Neural cell (in vitro differentiated cells): ENCODE measurements around the gene ALOX12B. TPM values are rescaled to one million over a fixed set of nuclear protein-coding genes. Genes with fewer than 3 reads are reported as not detected.

Experiments used
- H2AFZ ChIP-seq: fragments of 200-600, 300-800 bp; sonication (generic), shearing (Covaris generic); 2 replicates; pipeline ENCODE4 v1.6.0; 2014; ENCODE audit warnings: low read depth, mild to moderate bottlenecking, antibody characterized with exemption, low read length, moderate library complexity
- H3F3A ChIP-seq: fragments of 200-600 bp; shearing (Covaris generic); 2 replicates; pipeline ENCODE4 v1.6.1; 2016; ENCODE audit warnings: mild to moderate bottlenecking, moderate library complexity, mixed read lengths, antibody characterized with exemption, low read length; ENCODE audit not compliant: insufficient read depth, poor library complexity, severe bottlenecking
- H3K27ac ChIP-seq: fragments of 200-600, 300-800 bp; sonication (generic), shearing (Covaris generic); 2 replicates; pipeline ENCODE4 v1.5.1; 2014; ENCODE audit warnings: mild to moderate bottlenecking, low read length, moderate library complexity
- H3K27me3 ChIP-seq: fragments of 300-800, 200-600 bp; sonication (generic), shearing (Covaris generic); 2 replicates; pipeline ENCODE4 v1.6.0; 2014; ENCODE audit warnings: mild to moderate bottlenecking, low read depth, low read length, moderate library complexity; ENCODE audit not compliant: insufficient read depth
- H3K36me3 ChIP-seq: fragments of 300-800, 200-600 bp; sonication (generic), shearing (Covaris generic); 2 replicates; pipeline ENCODE4 v1.5.1; 2014; ENCODE audit warnings: mild to moderate bottlenecking, antibody characterized with exemption, low read length, moderate library complexity; ENCODE audit not compliant: insufficient read depth
- H3K4me2 ChIP-seq: fragments of 300-800, 200-600 bp; sonication (generic), shearing (Covaris generic); 2 replicates; pipeline ENCODE4 v1.6.0; 2014; ENCODE audit warnings: mild to moderate bottlenecking, low read length
- H3K4me3 ChIP-seq: fragments of 300-800, 200-600 bp; sonication (generic), shearing (Covaris generic); 2 replicates; pipeline ENCODE4 v1.5.1; 2014; ENCODE audit warnings: mild to moderate bottlenecking, low read length, moderate library complexity
- H3K79me2 ChIP-seq: fragments of 200-600 bp; shearing (Covaris generic); replicated peaks from 2 replicates; pipeline ENCODE4 v1.6.0; 2014; ENCODE audit warnings: mild to moderate bottlenecking, low read length, moderate library complexity; ENCODE audit not compliant: insufficient read depth
- H3K9ac ChIP-seq: fragments of 300-800, 200-600 bp; sonication (generic), shearing (Covaris generic); 2 replicates; pipeline ENCODE4 v1.6.1; 2016; ENCODE audit warnings: mild to moderate bottlenecking, low read length, mixed read lengths
- H3K9me2 ChIP-seq: fragments of 200-600 bp; shearing (Covaris generic); 2 replicates; pipeline ENCODE4 v1.6.1; 2016; ENCODE audit warnings: mild to moderate bottlenecking, low read length, mixed read lengths; ENCODE audit not compliant: insufficient read depth
- H3K9me3 ChIP-seq: fragments of 200-600, 300-800 bp; sonication (generic), shearing (Covaris generic); 2 replicates; pipeline ENCODE4 v1.6.1; 2016; ENCODE audit warnings: mild to moderate bottlenecking, mixed run types, low read length, moderate library complexity, mixed read lengths
- H4K20me1 ChIP-seq: fragments of 200-600 bp; shearing (Covaris generic); 2 replicates; pipeline ENCODE4 v1.6.1; 2016; ENCODE audit warnings: mild to moderate bottlenecking, mixed run types; ENCODE audit not compliant: insufficient read depth
- CTCF ChIP-seq: fragments of 450-650 bp; IDR thresholded peaks from 2 replicates; pipeline ENCODE4 v1.5.1; 2014; ENCODE audit warnings: antibody characterized with exemption, mild to moderate bottlenecking, moderate library complexity; ENCODE audit not compliant: poor library complexity, severe bottlenecking
- EP300 ChIP-seq: fragments of 450-650 bp; conservative IDR thresholded peaks from 2 replicates; pipeline ENCODE4 v1.6.1; 2014; ENCODE audit warnings: antibody characterized with exemption, mild to moderate bottlenecking, moderate library complexity; ENCODE audit not compliant: poor library complexity, severe bottlenecking
- EZH2 ChIP-seq: fragments of 200-600, 300-800 bp; shearing (Covaris generic), sonication (generic); IDR thresholded peaks from 2 replicates; pipeline ENCODE4 v1.6.1; 2014; ENCODE audit warnings: antibody characterized with exemption, low read length, borderline replicate concordance, mild to moderate bottlenecking; ENCODE audit not compliant: insufficient read depth, poor library complexity, severe bottlenecking
- MXI1 ChIP-seq: fragments of 450-650 bp; conservative IDR thresholded peaks from 2 replicates; pipeline ENCODE4 v1.6.1; 2014; ENCODE audit warnings: antibody characterized with exemption, mild to moderate bottlenecking; ENCODE audit not compliant: poor library complexity, severe bottlenecking
- POLR2AphosphoS5 ChIP-seq: IDR thresholded peaks from 2 replicates; pipeline ENCODE4 v1.6.1; 2012
- RAD21 ChIP-seq: fragments of 450-650 bp; conservative IDR thresholded peaks from 2 replicates; pipeline ENCODE4 v1.6.1; 2014; ENCODE audit warnings: antibody characterized with exemption, mild to moderate bottlenecking, moderate library complexity
- REST ChIP-seq: IDR thresholded peaks from 2 replicates; pipeline ENCODE4 v1.6.1; 2012; ENCODE audit warnings: borderline replicate concordance
- SMC3 ChIP-seq: fragments of 450-650 bp; conservative IDR thresholded peaks from 2 replicates; pipeline ENCODE4 v1.6.1; 2014; ENCODE audit warnings: antibody characterized with exemption, mild to moderate bottlenecking, moderate library complexity; ENCODE audit not compliant: poor library complexity
- TAF1 ChIP-seq: IDR thresholded peaks from 2 replicates; pipeline ENCODE4 v1.6.1; 2012; ENCODE audit warnings: low read depth
- polyA plus RNA-seq: library from polyadenylated mRNA; depleted of rRNA; stranded (reverse); fragments of >200 nt; gene quantifications from 2 replicates; pipeline ENCODE4 v1.2.3, GENCODE V29; 2014

ALOX12B gene
- polyA plus RNA-seq, 1 donor from 2014 or later, result 0.31 TPM

- Histone ChIP-seq H3F3A (no peaks in the 10 kb centered on the region), H3K27ac (no peak overlapping the region), H4K20me1 (no peaks in the 10 kb centered on the region), H3K9ac (no peak overlapping the region), H3K4me3 (no peak overlapping the region), H3K36me3 (no peaks in the 10 kb centered on the region), H3K9me2 (no peaks in the 10 kb centered on the region), H3K27me3 (peaks cover 28% of the 10 kb centered on the region), H2AFZ (no peak overlapping the region), H3K4me2 (no peak overlapping the region), H3K9me3 (no peaks in the 10 kb centered on the region), H3K79me2 (no peaks in the 10 kb centered on the region)
- no peak for TF ChIP-seq EP300
- TF ChIP-seq SMC3, result no peak
- no peak for TF ChIP-seq EZH2
- no peak for TF ChIP-seq MXI1
- no peak for TF ChIP-seq REST
- TF ChIP-seq POLR2AphosphoS5, result no peak
- TF ChIP-seq RAD21, result no peak
- no peak for TF ChIP-seq CTCF
- no peak for TF ChIP-seq TAF1
These were observed 5.2 kb downstream of the ALOX12B start for GRCh38 chr17:8082292-8082691.

- Histone ChIP-seq H3K9me3 (no peaks in the 10 kb centered on the region), H2AFZ (no peak overlapping the region), H3K4me2 (no peak overlapping the region), H3K9ac (no peak overlapping the region), H3K27ac (no peak overlapping the region), H3K9me2 (no peaks in the 10 kb centered on the region), H3K79me2 (no peaks in the 10 kb centered on the region), H3K27me3 (peaks cover 32% of the 10 kb centered on the region), H4K20me1 (no peaks in the 10 kb centered on the region), H3F3A (no peaks in the 10 kb centered on the region), H3K36me3 (no peaks in the 10 kb centered on the region), H3K4me3 (no peak overlapping the region)
- TF ChIP-seq RAD21 (no peak), EZH2 (no peak), POLR2AphosphoS5 (no peak), EP300 (no peak), CTCF (no peak), REST (no peak), TAF1 (no peak), MXI1 (no peak), SMC3 (no peak)
These were observed 5.6 kb downstream of the ALOX12B start for GRCh38 chr17:8081876-8082275.
